Nephron progenitor cell (in vitro differentiated cells): ENCODE measurements around the gene RNPS1.

Experiments
- DNase-seq: peaks from one replicate; pipeline ENCODE4 v3.0.0; 2021
- H3K27ac Mint-ChIP-seq: 2 replicates; pipeline ENCODE4 v1.8.0; 2021; ENCODE audit warnings: mild to moderate bottlenecking, moderate library complexity, mixed read lengths
- H3K27me3 Mint-ChIP-seq: 2 replicates; pipeline ENCODE4 v1.8.0; 2021; ENCODE audit warnings: mild to moderate bottlenecking, low read depth, mixed read lengths; ENCODE audit not compliant: poor library complexity
- H3K36me3 Mint-ChIP-seq: 2 replicates; pipeline ENCODE4 v1.8.0; 2021; ENCODE audit warnings: low read depth, mixed read lengths
- H3K4me1 Mint-ChIP-seq: 2 replicates; pipeline ENCODE4 v1.8.0; 2021; ENCODE audit warnings: mixed read lengths
- H3K4me3 Mint-ChIP-seq: 2 replicates; pipeline ENCODE4 v1.8.0; 2021; ENCODE audit warnings: mild to moderate bottlenecking, moderate library complexity, mixed read lengths
- H3K9me3 Mint-ChIP-seq: 2 replicates; pipeline ENCODE4 v1.8.0; 2021; ENCODE audit warnings: mild to moderate bottlenecking, moderate library complexity, mixed read lengths
- CTCF ChIP-seq: fragments of 200-600 bp; sonication (generic); IDR thresholded peaks from 2 replicates; pipeline ENCODE4 v1.5.0; 2021; ENCODE audit warnings: antibody characterized with exemption

Gene RNPS1

GRCh38 chr16:2228161-2228824 is 39.6 kb downstream of the RNPS1 start:
- DNase-seq, result no peak
- H3K36me3 Mint-ChIP-seq, result peaks cover 5% of the 10 kb centered on the region
- no peak overlapping the region for H3K4me3 Mint-ChIP-seq
- peaks cover 2% of the 10 kb centered on the region for H3K27me3 Mint-ChIP-seq
- no peak for TF ChIP-seq CTCF
- peaks cover 24% of the 10 kb centered on the region for H3K4me1 Mint-ChIP-seq
- H3K9me3 Mint-ChIP-seq, result no peaks in the 10 kb centered on the region
- H3K27ac Mint-ChIP-seq, result no peak overlapping the region

GRCh38 chr16:2226918-2227317 is 41.0 kb downstream of the RNPS1 start:
- Mint-ChIP-seq H3K36me3 (peaks cover 5% of the 10 kb centered on the region), H3K4me3 (no peak overlapping the region)
- no peak for TF ChIP-seq CTCF

GRCh38 chr16:2226245-2226793 is 41.6 kb downstream of the RNPS1 start:
- Mint-ChIP-seq H3K27ac (peak overlapping the region; percentile 66), H3K27me3 (peaks cover 2% of the 10 kb centered on the region), H3K9me3 (no peaks in the 10 kb centered on the region), H3K4me1 (peaks cover 24% of the 10 kb centered on the region), H3K4me3 (no peak overlapping the region), H3K36me3 (peaks cover 5% of the 10 kb centered on the region)
- TF ChIP-seq CTCF, result no peak
- DNase-seq, result no peak

More at GRCh38 chr16:2226918-2227317, 41.0 kb downstream of the RNPS1 start:
- no peak for DNase-seq
- peaks cover 2% of the 10 kb centered on the region for H3K27me3 Mint-ChIP-seq
- H3K9me3 Mint-ChIP-seq, result no peaks in the 10 kb centered on the region
- H3K27ac Mint-ChIP-seq, result no peak overlapping the region
- H3K4me1 Mint-ChIP-seq, result peaks cover 24% of the 10 kb centered on the region

DNA sequence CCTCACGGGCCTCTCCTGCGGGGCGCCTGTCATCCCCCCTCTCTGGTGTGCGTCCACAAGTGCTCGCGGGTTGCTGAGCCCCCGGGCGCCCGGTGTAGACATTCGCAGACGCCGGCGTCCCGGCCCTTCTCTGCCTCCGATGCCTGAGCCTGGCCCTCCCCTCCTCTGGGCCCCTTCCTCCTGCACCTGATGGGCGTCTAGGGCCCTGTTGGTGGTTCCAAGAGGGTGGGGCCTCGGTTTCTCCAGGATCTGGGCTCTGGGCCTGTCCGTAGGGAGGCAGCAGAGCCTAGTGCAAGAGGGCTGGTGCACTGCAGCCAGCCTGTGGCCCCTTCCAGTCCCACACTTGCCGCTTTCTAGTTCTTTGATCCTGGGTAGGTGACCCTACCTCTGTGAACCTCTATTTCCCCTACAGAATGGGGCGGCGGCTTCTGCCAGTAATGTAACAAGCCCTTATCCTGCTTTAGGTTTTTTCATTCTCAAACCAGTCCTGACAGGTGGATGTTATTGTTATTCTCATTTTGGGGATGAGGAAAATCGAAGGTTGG is 43.9 kb downstream of the RNPS1 start:
- TF ChIP-seq CTCF, result no peak
- Mint-ChIP-seq H3K27ac (no peak overlapping the region), H3K9me3 (no peaks in the 10 kb centered on the region), H3K27me3 (peaks cover 2% of the 10 kb centered on the region), H3K4me3 (peak overlapping the region; percentile 85), H3K36me3 (peaks cover 5% of the 10 kb centered on the region), H3K4me1 (peaks cover 24% of the 10 kb centered on the region)
- DNase-seq, result peak; percentile 46

- peak; percentile 100 for DNase-seq
- TF ChIP-seq CTCF, result no peak
- Mint-ChIP-seq H3K27ac (no peak within 1 kb of the TSS), H3K36me3 (peaks cover 5% of the 10 kb centered on the region), H3K4me1 (peaks cover 24% of the 10 kb centered on the region), H3K9me3 (no peaks in the 10 kb centered on the region), H3K4me3 (peak within 1 kb of the TSS; percentile 85), H3K27me3 (peaks cover 2% of the 10 kb centered on the region)
Observed at GRCh38 chr16:2223221-2223941, 44.5 kb downstream of the RNPS1 start, which contains the start of gene E4F1. Gene E4F1, plus strand, starts transcription at chr16:2223591. Its CDS starts 23 bp downstream, at chr16:2223614.
